ENCODE data around the gene PGAM5.

Gene PGAM5

GRCh38 chr12:132723764-132724140 lies 13.1 kb downstream of the PGAM5 start:
- Histone ChIP-seq H3K27ac (ENCODE audit: low read depth, low read length) (no peak overlapping the region), H3K79me2 (ENCODE audit: insufficient read depth, low read length) (peaks cover 3% of the 10 kb centered on the region; the same call in 1 of the 2 replicates), H3K27me3 (ENCODE audit: low read length) (no peaks in the 10 kb centered on the region), H3K9ac (ENCODE audit: low read length) (no peak overlapping the region), H3F3A (ENCODE audit: insufficient read depth) (peaks cover 31% of the 10 kb centered on the region), H2AFZ (ENCODE audit: low read depth, low read length, severe bottlenecking) (no peak overlapping the region), H3K9me3 (ENCODE audit: insufficient read depth, low read length) (no peaks in the 10 kb centered on the region), H3K9me2 (replicated peaks; ENCODE audit: insufficient read depth, low read length) (no peaks in the 10 kb centered on the region), H3K4me3 (ENCODE audit: insufficient read depth, low read length, poor library complexity, severe bottlenecking) (no peak overlapping the region), H3K4me2 (ENCODE audit: low read depth, low read length, poor library complexity, severe bottlenecking) (no peak overlapping the region), H3K36me3 (ENCODE audit: low read length) (peaks cover 20% of the 10 kb centered on the region), H4K20me1 (ENCODE audit: low read depth, low read length) (peaks cover 3% of the 10 kb centered on the region; the same call in 1 of the 2 replicates)
- TF ChIP-seq CTCF (IDR thresholded peaks at IDR 0.05; ENCODE audit: insufficient read depth, low read length, poor library complexity, severe bottlenecking) (no peak), EZH2phosphoT487 (conservative IDR thresholded peaks at IDR 0.05; ENCODE audit: low read length) (no peak)

GRCh38 chr12:132724506-132725241 lies 14.0 kb downstream of the PGAM5 start:
- Histone ChIP-seq H3K4me3 (ENCODE audit: insufficient read depth, low read length, poor library complexity, severe bottlenecking) (no peak overlapping the region), H3K9ac (ENCODE audit: low read length) (no peak overlapping the region), H2AFZ (ENCODE audit: low read depth, low read length, severe bottlenecking) (no peak overlapping the region), H4K20me1 (ENCODE audit: low read depth, low read length) (peaks cover 3% of the 10 kb centered on the region; the same call in 1 of the 2 replicates), H3K27me3 (ENCODE audit: low read length) (no peaks in the 10 kb centered on the region), H3F3A (ENCODE audit: insufficient read depth) (peaks cover 32% of the 10 kb centered on the region), H3K9me3 (ENCODE audit: insufficient read depth, low read length) (no peaks in the 10 kb centered on the region), H3K9me2 (replicated peaks; ENCODE audit: insufficient read depth, low read length) (no peaks in the 10 kb centered on the region), H3K4me2 (ENCODE audit: low read depth, low read length, poor library complexity, severe bottlenecking) (no peak overlapping the region), H3K27ac (ENCODE audit: low read depth, low read length) (no peak overlapping the region), H3K36me3 (ENCODE audit: low read length) (peaks cover 20% of the 10 kb centered on the region), H3K79me2 (ENCODE audit: insufficient read depth, low read length) (0 out of 2 replicates have a peak, but pooled peaks cover 3% of the 10 kb centered on the region)
- TF ChIP-seq EZH2phosphoT487 (conservative IDR thresholded peaks at IDR 0.05; ENCODE audit: low read length) (no peak), CTCF (IDR thresholded peaks at IDR 0.05; ENCODE audit: insufficient read depth, low read length, poor library complexity, severe bottlenecking) (no peak)

DNA sequence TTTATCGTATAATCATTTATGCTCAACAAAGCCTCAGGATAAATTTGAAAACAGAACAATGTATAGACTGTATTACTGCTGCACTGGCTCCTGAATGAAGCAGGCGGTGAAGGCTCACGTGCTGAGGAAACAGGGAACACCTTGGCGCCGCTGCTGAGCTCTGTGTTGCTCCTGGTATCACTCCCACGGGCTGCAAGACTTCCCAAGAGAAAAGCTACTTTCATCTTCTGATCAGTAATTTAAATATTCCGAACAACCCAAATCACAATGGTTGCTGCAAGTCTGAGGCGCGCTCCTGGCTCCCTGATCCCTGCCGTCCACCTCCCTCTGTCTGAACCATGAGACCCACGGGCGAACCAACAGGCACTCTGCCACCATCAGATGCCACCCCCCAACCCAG lies 15.7 kb downstream of the PGAM5 start:
- no peak overlapping the region for H3K4me2 ChIP-seq (ENCODE audit: low read depth, low read length, poor library complexity, severe bottlenecking)
- peaks cover 3% of the 10 kb centered on the region; the same call in 1 of the 2 replicates for H4K20me1 ChIP-seq (ENCODE audit: low read depth, low read length)
- H2AFZ ChIP-seq (ENCODE audit: low read depth, low read length, severe bottlenecking): no peak overlapping the region
- H3K9me2 ChIP-seq (replicated peaks; ENCODE audit: insufficient read depth, low read length): no peaks in the 10 kb centered on the region
- no peak overlapping the region for H3K4me3 ChIP-seq (ENCODE audit: insufficient read depth, low read length, poor library complexity, severe bottlenecking)
- no peaks in the 10 kb centered on the region for H3K27me3 ChIP-seq (ENCODE audit: low read length)
- H3K36me3 ChIP-seq (ENCODE audit: low read length): peaks cover 25% of the 10 kb centered on the region
- H3K27ac ChIP-seq (ENCODE audit: low read depth, low read length): no peak overlapping the region
- no peak for TF ChIP-seq EZH2phosphoT487 (conservative IDR thresholded peaks at IDR 0.05; ENCODE audit: low read length)
- TF ChIP-seq CTCF (IDR thresholded peaks at IDR 0.05; ENCODE audit: insufficient read depth, low read length, poor library complexity, severe bottlenecking): no peak
- H3K79me2 ChIP-seq (ENCODE audit: insufficient read depth, low read length): 0 out of 2 replicates have a peak, but pooled peaks cover 3% of the 10 kb centered on the region
- H3F3A ChIP-seq (ENCODE audit: insufficient read depth): peaks cover 27% of the 10 kb centered on the region
- no peak overlapping the region for H3K9ac ChIP-seq (ENCODE audit: low read length)
- no peaks in the 10 kb centered on the region for H3K9me3 ChIP-seq (ENCODE audit: insufficient read depth, low read length)

All from SU-DHL-6 (cell line).